GM11168 (cell line): ENCODE measurements around the gene XXYLT1.

Source experiments
- in situ Hi-C: fragments of 300-500 bp; cut with MboI; formaldehyde crosslinking; loops from one replicate; pipeline ENCODE4 v1.12.0; 2022; ENCODE audit warnings: low sequenced_read_pairs; ENCODE audit not compliant: unreplicated experiment

Gene XXYLT1

DNA sequence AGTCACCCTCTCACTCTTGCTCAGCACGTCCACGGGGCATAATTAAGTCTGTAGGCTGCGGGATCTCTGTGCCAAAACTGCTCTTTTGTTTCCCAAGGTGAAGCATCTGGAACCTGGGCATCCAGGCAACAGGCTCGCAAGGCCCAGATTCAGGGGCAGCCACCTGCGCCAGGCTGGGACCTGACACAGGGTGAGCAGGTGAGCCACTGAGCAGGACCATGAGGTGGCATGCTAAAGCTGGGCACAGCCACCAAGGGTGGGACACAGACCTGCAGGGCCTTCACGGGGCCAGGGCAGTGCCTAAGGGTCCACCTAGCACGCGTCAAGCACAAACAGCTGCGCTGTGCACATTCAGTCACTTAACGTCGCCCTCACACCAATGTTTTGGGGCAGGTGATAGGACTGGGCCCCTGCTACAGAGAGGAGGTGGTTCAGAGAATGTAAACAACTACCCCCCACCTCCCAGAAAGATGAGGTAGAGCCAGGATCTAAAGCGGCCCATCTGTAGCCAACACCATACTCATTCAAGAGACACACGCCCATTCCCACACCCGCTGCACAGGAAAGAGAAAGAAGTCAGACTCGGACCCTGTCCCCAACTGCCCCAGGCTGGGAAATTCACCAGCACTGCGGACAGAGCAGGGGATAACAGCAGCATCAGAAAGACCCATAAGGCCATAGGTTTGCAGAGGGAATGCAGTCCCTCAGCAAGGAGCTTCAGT, 16.3 kb downstream of the XXYLT1 start:
- in situ Hi-C loops = loop anchor here (5.0 to 10.0 kb wide), 3 partner anchors 97 to 580 kb away; partner anchors contain the start of gene LSG1

DNA sequence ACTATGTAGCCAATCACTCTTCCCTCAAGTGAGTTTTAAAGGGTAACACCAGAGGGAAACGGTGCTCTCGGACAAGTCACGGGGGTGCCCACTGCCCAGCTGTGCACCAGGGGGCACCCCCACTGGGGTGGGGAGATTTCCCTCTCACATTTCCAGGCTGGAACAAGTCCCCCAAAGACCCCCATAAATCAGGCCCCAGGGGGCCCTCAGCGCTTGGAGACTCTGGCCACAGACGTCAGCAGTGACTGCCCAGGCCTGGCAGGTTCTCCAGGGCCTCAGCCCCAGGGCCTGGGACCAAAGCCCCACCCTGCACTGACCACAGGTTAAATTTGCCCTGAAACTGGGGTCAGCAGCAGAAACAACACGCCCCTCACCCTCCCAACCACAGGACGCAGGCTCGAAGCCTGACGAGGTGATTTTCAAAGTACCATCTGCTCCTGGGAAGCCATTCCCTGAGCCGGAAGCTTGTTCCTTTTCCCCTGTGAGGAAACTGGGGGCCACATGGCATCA, 17.0 kb downstream of the XXYLT1 start:
- in situ Hi-C loops = loop anchor here (5.0 to 10.0 kb wide), 3 partner anchors 97 to 579 kb away; partner anchors contain the start of gene LSG1

DNA sequence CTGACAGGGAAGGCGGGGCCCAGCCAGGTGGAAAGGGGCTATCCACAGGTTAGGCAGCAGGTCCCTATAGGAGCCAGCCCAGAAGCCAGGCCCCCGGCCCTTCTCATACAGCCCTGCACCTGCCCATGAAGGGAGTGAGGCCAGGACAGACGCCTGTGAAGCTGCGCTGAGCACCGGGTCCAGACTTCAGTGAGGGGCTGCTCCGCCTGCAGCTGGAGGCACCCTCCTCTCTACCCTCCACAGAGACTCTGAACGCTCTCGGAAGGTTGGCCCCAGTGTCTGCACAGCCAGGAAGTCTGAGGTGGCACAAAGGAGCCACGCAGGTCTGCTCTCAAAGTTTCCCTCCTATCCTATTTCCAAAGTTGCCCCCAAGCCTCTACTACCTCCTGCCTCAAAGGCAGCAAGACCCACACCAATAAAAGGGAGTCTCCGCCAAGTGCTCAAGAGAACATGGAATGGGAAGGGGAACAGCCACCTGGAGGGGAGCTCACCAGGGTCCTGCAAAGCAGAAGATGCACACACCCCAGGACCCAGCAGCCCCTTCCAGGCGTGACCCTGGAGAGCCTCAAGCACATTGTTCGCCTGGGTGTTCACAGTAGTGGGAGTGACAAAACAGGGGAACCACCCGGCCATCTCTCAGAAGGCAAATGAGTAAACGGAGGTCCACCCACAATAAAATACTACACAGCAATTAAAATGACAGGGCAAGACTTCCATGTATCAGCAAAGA, 19.5 kb downstream of the XXYLT1 start:
- in situ Hi-C loops = loop anchor here (5.0 to 10.0 kb wide), 3 partner anchors 94 to 577 kb away; partner anchors contain the start of gene LSG1

DNA sequence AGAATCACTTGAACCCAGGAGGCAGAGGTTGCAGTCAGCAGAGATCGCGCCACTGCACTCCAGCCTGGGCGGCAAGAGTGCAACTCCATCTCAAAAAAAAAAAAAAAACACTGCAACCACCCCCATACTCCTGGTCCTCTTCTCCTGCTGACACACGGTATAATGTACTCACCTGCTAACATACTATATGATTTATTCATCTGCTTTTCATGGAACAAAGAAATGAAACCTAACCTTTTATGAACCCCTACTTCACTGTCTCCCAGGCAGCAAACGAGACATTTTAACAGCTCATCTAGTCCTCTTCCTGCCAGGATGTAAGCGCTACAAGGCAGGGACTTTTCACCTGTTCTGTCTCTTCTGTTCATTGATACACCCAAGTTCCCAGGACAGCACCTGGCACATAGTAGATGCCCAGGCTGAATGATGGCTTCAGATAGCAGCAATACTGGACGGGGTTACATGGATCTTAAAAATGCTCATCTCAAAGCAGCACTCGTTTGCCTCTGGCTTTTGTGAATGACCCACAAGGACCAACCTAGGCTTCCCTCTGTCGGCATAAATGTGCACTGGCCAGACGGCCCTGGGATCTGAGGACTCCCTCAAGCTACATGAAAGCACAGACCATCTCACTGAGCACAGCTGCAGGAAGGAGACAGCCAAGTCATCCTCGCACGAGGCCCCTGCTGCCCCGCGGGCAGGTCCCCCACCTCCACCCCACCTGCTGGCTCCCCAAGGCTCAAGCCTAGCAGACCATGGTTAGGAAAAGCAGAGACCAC, 20.3 kb downstream of the XXYLT1 start:
- in situ Hi-C loops = loop anchor here (5.0 to 10.0 kb wide), 3 partner anchors 93 to 576 kb away; partner anchors contain the start of gene LSG1

DNA sequence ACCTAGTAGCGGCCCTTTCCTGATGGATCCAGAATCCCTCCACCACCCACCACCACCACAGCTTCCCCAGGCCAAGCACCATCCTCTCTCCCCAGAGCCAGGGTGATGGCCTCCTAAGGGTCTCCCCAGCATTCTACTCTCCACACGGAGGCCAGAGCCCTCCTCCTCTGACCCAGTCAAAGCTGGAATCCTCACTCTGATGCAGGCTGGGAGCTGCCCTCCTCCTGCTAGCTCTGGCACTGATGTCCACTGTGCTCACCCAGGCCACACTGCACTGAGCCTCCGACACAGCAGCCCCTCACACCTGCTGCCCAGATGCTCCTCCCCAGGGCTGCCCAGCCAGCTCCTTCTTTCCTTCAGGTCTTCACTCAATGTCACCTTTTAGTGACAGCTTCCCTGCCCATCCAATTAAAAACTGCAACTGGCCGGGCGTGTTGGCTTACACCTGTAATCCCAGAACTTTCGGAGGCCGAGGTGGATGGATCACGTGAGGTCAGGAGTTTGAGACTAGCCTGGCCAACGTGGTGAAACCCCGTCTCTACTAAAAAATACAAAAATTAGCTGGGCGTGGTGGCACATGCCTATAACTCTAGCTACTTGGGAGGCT, 21.0 kb downstream of the XXYLT1 start:
- in situ Hi-C loops = loop anchor here (5.0 to 10.0 kb wide), 3 partner anchors 93 to 575 kb away; partner anchors contain the start of gene LSG1

DNA sequence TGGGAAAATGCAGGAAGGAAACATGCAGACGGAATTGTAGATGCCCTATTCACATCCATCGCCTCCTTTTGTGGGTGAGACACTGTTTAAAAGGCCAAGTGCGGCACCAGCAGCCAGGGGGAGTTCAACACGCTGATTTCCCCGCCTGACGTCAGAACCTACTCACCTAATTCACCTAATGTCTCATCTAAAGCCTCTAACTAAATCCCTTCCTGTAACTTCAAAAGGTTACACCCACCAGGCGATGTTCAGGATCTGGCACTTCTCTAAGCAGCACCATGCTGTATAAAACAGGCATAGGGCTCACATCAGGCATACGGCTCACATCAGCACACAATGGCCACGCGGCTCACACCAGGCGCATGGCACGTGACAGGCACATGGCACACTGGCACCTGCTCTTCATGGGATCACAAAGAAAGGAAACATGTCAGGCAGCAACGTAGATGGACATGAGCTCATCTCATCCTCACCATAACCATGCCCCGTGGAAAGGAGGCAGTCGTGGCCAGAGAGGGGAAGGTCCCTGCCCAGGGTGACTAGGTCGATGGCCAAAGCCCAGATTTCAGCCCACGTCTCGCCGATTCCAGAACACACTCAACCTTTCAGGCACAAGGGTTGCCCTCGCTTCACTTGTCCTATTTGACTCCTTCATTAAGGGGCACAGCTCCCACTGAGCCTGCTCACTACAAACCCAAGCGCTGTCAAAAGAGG, 21.7 kb downstream of the XXYLT1 start:
- in situ Hi-C loops = no loop called here

DNA sequence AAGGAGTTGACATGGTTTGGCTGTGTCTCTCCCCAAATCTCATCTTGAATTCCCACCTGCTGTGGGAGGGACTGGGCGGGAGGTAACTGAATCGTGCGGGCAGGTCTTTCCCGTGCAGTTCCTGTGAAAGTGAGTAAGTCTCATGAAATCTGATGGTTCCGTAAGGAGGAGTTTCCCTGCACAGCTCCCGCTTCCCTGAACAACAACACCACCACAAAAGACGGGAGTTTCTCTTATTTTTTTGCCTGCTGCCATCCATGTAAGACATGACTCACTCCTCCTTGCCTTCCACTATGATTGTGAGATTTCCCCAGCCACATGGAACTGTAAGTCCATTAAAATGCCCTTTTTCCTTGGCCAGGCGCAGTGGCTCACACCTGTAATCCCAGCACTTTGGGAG, 22.7 kb downstream of the XXYLT1 start:
- in situ Hi-C loops = no loop called here

DNA sequence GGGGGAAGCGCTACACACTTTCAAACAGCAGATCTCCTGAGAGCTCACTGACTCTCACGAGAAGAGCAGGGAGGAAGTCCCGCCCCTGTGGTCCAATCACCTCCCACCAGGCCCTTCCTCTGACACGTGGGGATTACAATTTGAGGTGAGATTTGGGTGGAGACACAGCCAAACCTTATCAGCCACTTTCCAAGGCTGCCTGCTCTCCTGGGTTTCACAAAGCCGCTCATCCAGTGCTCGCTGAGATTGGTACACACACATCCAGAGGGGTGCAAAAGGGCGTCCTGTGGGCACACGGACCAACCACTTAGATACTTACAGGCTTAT, 23.1 kb downstream of the XXYLT1 start:
- in situ Hi-C loops = no loop called here

DNA sequence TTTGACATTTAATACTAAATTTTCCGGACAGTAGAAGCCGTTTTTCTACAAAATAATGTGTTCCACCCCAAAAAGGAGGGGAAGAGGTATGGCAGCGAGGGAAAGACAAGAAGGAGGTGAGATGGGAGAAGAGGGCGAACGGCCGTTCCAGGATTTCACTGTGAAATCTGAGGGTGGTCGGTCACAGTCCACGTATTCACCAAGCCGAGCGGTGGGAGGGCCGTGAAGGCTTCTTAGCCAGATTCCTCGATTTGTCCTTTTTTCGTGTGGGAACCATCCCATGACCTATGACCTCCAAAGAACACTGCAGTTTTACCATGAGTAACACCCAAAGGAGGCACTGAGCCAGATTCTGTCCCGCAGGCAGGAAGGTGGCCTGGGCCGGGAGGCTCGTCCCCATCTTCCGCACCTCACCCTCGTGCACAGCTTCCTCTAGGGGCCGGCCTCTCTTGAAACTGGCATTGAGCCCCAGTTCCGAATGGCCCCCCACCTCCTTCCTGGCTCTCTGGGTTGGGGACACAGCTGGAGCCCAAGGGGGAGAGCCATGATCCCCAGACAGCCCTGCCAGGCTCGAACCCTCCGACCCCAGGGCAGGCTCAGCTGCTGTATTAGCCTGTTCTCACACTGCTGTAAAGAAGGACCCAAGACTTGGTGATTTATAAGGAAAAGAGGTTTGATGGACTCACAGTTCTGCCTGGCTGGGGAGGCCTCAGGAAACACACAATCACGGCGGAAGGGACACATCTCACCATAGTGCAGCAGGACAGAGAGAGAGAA, 23.7 kb downstream of the XXYLT1 start:
- in situ Hi-C loops = no loop called here

DNA sequence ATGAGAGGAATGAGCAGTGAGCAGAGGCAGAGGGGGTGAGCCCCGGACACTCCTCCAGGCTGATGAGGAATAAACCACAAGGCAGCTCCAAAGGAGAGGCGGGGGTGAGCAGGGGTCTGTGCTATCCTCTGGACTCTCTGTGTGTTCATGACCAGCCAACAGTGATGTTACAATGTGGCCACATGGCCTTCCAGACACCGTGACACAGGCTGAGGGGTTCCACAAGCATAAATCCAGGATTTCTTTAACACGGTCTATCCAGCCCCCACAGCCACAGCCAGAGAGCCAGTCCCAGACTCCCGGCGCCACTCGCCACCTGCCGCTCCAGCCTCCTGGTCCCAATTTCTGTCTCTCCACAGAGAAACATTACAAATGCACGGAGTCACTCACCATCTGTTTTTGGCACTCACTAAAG, 24.4 kb downstream of the XXYLT1 start:
- in situ Hi-C loops = no loop called here

DNA sequence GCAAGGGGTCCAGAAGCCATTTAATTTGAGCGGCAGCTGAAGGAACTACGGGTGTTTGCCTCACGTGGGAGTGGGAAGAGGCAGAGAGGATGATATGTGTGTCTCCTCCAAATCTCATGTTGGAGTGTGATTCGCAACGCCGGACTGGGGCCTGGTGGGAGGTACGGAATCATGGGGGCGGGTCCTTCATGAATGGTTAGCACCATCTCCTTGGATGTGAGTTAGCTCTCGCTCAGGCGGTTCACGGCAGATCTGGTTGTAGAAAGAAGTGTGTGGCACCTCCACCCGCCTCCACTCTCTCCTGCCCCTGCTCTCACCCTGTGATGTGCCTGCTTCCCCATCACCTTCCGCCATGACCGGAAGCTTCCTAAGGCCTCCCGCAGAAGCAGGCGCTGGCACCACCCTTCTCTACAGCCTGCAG, 25.4 kb downstream of the XXYLT1 start:
- in situ Hi-C loops = no loop called here

DNA sequence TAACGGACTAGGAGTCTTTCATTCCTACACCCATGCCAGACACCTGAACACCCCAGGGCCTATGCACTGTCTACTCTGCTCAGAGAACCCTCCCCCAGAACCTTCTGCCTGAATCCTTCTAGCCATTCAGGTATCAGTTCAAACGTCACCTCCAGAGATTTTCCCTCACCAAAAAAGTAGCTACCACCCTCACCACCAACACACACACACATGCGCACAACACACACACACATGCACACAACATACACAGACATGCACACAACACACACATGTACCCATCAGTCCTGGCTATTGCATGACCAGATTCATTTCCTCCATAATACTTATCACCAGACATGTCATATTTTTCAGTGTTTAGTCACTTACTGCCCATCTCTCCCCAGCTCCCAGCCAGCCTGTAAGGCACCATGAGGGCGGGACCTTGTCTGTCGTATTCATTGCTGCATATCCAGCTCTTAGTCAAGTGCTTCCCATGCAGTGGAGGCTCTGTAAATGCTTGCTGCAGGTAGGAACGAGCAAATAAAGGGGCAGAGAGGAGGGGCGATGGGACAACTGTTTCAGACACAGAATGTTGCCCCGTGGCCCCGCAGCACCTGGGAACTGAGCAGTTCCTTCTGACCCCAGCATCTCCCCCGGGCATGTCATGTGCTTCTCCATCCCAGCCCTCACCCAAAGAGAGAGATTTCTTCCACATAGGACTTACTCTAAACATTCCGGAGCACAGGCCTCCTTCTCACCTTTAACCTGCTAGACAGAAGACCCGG, 29.2 kb downstream of the XXYLT1 start:
- in situ Hi-C loops = no loop called here

DNA sequence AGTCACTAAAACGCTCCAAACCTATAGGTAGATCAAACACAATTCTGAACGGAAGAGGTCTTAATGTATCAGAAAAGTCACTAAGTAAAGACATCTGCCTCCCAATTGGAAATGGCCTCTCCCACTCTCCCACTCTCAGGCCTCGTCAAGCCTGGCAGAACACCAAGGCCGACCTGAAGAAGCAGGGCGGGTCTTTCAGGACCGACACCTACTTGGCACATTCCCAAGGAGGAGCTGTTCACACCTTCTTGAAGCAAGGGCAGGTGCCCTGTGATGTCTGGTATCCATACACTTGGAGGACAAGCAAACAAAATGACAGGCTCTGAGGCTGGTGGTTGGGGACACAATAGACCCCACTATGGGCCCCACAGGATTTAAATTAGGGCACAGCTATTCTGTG, 30.0 kb downstream of the XXYLT1 start:
- in situ Hi-C loops = no loop called here

DNA sequence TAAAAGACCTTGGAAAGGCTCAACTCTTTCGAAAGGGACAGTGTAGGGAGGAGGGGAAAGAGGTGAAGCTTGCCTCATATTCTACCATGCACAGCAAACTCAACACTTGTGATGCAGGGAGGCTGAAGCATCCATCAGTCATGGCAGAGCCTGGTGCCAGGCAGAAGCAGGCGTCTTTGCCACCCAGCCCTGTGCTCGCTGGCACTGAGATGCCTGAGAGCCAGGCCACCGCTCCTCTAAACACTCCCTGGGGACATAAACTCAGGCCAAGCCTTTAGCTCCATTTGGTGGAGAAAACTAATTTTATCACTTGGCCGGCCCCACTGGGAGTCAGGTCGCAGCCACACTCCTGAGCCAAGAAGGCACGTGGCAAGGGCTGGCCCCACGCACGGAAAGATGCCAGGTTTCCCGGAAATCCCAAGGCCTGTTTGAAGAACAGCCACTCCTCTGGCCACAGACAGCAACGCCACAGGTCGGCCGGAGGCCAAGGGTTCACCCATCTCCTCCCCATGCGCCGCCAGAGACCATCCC, 30.7 kb downstream of the XXYLT1 start:
- in situ Hi-C loops = no loop called here

DNA sequence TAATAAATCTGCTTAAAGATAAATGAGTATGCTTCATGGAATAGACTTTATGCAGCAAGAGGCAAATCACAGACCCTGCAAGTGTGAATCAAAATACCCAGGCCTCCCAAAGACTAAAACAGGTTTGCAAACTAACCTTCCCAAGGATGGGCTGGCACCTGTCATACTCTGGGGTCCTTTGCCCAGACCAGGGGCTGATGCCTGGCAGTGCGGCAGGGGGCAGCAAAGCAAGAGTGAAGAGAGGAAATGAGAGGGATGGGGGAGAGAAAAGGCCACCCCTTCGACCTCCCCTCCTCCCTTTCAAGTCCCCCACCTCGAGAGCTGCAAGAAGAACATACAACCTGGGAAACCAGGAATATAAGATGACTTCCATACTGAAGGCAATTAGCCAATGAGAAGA, 31.8 kb downstream of the XXYLT1 start:
- in situ Hi-C loops = no loop called here

DNA sequence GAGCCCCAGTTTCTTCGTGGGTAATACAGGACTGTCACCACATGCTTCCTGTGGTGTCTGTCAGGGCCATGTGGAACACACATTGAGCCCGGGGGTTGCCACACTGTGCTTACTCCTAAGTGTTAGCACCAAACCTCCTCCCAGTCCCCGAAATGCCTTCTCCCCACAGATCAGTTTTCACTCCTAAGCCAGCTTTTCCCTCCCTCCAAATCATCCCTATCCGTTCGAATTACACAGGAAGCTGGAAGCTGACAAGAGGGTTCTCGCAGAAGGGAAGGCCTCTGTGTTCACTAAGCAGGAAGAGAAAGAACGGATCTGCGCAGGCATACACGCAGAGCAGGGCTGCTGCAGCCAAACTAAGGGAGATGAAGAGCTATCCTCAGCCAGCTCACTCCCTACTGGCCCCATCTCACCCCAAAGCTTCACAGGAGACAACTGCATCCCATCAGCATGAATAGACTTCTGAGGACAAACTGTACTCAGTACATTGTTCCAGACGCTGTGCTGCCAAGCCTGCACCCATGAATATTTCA, 32.3 kb downstream of the XXYLT1 start:
- in situ Hi-C loops = no loop called here

DNA sequence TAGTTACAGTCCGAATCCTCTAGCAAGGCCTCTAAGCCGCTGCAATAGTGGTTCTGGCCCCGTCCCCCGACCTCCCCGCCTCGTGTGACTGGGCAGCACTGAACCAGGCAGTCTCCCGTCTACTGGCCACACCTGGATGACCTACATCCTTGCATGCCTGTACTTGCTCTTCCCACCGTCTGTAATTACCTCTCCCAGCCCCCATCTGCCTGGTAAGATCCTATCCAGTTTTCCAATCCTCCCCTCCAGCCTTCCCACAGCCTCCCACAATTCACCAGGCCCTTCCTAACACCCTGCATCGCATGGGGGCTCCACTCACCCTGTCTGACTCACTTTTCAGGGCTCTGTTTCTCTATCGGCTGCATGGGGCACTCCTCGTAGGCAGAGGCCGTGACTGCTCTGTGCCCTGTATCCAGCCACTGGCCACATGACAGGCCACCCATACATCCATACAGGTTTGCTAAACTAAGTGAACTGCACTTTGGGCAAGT, 32.8 kb downstream of the XXYLT1 start:
- in situ Hi-C loops = no loop called here
